C4-2B (cell line): ENCODE results near the gene SCN9A.

ENCODE experiments used
- ZFX ChIP-seq: fragments of 450-650 bp; IDR thresholded peaks from 2 replicates; pipeline ENCODE4 v1.6.1; 2017
- TF ChIP-seq, protein P1 (sequence below): fragments of 450-650 bp; conservative IDR thresholded peaks from 2 replicates; pipeline ENCODE4 v1.5.1; 2017; ENCODE audit warnings: mild to moderate bottlenecking

- TF ChIP-seq, protein P1, sequence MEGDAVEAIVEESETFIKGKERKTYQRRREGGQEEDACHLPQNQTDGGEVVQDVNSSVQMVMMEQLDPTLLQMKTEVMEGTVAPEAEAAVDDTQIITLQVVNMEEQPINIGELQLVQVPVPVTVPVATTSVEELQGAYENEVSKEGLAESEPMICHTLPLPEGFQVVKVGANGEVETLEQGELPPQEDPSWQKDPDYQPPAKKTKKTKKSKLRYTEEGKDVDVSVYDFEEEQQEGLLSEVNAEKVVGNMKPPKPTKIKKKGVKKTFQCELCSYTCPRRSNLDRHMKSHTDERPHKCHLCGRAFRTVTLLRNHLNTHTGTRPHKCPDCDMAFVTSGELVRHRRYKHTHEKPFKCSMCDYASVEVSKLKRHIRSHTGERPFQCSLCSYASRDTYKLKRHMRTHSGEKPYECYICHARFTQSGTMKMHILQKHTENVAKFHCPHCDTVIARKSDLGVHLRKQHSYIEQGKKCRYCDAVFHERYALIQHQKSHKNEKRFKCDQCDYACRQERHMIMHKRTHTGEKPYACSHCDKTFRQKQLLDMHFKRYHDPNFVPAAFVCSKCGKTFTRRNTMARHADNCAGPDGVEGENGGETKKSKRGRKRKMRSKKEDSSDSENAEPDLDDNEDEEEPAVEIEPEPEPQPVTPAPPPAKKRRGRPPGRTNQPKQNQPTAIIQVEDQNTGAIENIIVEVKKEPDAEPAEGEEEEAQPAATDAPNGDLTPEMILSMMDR: no peak
- no peak for TF ChIP-seq ZFX
These were observed 191.0 kb downstream of the SCN9A start for GRCh38 chr2:166184789-166185188.
